A549 treated with AZD9567 at 1 μM for 4 hours (cell line): ENCODE measurements around the gene PNMA8C. TPM values are rescaled to one million over a fixed set of nuclear protein-coding genes. Genes with fewer than 3 reads are reported as not detected.

Experiments used
- total RNA-seq: library from RNA; stranded (reverse); fragments of 200-300 nt; extraction: Qiagen RNA extraction; gene quantifications from 5 replicates; pipeline ENCODE4 v1.2.3, GENCODE V29; 2022; ENCODE audit not compliant: insufficient read depth

The PNMA8C gene
- not detected in 5 replicates for total RNA-seq

DNA sequence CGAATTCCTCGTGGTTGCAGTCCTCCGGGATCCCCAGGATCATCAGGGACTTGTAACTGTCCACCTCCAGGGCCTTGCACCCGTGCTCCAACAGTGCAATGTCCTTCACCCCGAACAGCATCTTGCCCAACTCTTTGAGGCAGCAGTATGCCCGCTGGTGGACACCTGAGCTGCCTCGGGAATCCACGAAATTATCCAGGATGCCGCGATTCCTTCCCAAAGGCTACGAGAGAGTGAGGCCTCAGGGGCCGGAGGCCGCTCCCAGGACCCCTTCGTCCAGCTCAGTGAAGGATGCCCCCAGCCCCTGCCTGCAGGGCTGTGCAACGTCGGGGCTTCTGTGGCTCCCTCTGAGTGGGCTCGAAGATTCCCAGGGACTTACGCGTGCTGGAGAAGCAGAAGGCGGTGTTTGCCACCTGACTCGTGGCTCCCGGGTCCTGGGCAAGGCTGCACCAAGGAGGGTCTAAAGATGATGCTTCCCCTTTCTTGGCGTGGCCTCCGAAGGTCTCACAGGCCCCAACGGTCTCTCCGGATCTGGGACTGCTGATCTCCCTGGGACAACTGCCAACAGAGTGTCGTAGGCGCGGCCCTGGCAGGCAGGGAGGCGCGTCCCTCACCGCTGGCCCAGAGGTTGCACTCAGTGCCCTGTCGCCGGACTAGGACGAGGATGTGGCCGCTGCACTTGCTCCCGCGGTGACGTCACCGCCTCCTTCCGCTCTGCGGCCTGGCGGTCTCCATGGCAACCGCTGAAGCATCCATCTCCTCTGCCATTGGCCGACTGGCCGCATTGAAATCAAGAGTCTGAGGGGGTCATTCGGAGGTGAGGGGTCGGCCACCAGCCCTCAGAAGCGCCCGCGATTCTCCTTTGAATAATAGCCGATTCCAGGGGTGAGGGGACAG lies at the start of gene PNMA8C:
Gene PNMA8C (minus strand): TSS at position 698 of the 897 bp plus-strand sequence. CDS start 577 bp downstream, at position 121.

DNA sequence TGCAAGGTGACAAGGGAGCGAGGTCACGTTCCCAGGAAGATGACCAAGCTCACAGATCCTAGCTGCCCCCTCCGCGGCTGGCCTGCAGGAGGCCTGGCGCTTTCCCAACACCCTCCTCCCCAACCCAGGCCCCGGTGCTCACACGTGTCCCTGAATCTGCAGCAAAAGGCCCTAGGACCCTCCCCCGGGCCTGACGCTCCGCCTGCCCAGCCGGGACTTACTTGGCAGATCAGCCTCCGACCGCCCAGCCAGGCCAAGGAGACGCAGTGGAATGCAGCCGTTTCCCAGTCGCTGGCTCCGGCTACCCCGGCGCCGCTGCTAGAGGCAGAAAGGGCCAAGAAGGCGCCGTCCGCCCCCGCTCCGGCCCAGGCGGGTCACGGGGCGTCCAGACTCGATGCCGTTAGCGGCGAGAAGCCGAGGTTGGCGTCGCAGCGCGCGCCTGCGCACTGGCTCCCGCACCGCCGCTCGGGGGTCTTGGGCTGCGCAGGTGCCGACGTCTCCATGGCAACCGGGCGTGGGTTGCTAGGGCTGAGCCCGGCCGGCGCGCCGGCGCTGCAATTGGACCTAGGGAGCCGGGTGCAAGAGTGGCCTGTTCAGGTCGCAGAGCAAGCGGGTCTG lies 42.5 kb upstream of the PNMA8C start, which contains the start of gene PNMA8A:
Gene PNMA8A (minus strand): TSS at position 448 of the 618 bp plus-strand sequence. CDS start 528 bp downstream, outside the sequence.

GRCh38 chr19:46413262-46414031 lies 15.3 kb downstream of the PNMA8C start, which contains the start of gene CCDC8:
Gene CCDC8, minus strand, starts transcription at chr19:46413564. Its CDS starts 754 bp downstream, at chr19:46412810.

Other genes with a start within 250 kb of the PNMA8C start
- 1.2 to 2.0 TPM (median 1.6 TPM) in 4 of 5 replicates, not detected in the other for gene IGFL1, start 199.2 kb downstream of the PNMA8C start, total RNA-seq
- 0.02 to 0.05 TPM (median 0.03 TPM) in 3 of 5 replicates, not detected in the others for gene HIF3A, start 131.9 kb downstream of the PNMA8C start, total RNA-seq
- gene PPP5C, start 81.8 kb downstream of the PNMA8C start, total RNA-seq, result 74.4 to 85.4 TPM (median 80.8 TPM) in 5 replicates
- not detected in 5 replicates for gene CCDC8, start 15.4 kb downstream of the PNMA8C start, total RNA-seq
- 6.4 to 9.7 TPM (median 8.7 TPM) in 5 replicates for gene PNMA8A, start 42.6 kb upstream of the PNMA8C start, total RNA-seq
- not detected in 5 replicates for gene PNMA8B, start 66.9 kb upstream of the PNMA8C start, total RNA-seq
- gene CALM3, start 172.4 kb upstream of the PNMA8C start, total RNA-seq, result 230 to 253 TPM (median 235 TPM) in 5 replicates
- 0.03 to 0.06 TPM in 2 of 5 replicates, not detected in the others for gene PTGIR, start 196.2 kb upstream of the PNMA8C start, total RNA-seq
- not detected in 5 replicates for gene GNG8, start 207.3 kb upstream of the PNMA8C start, total RNA-seq
- gene DACT3, start 232.2 kb upstream of the PNMA8C start, total RNA-seq, result 0.30 to 0.47 TPM (median 0.37 TPM) in 4 of 5 replicates, not detected in the other